Left colon (tissue), 2 donors: ENCODE results near the gene GNA12. TPM values are rescaled to one million over a fixed set of nuclear protein-coding genes. Genes with fewer than 3 reads are reported as not detected.
A peak's percentile ranks its signal among the peaks of the same experiment; 100 is the strongest.

Experiments used
- ATAC-seq: fragments of 200-7000 bp; cut with Tn5 transposase; one replicate; pipeline ENCODE4 v1.9.1; 2020; ENCODE audit warnings: mild to moderate bottlenecking, moderate library complexity
- DNase-seq, 2 donors: peaks; one replicate each; pipeline ENCODE4 v3.0.0-alpha.2; 2020
- intact Hi-C, 2 donors: fragments of 100-400 bp; cut with DNase I in 1 of 2; cut with micrococcal nuclease in 1 of 2; formaldehyde crosslinking; loops; one replicate each; pipeline versions ENCODE4 v1.11.2 to v1.14.0; 2022; cut with DNase I, micrococcal nuclease
- total RNA-seq, 2 donors: library from RNA; stranded (reverse); fragmentation: NEBNext Ultra II Directional; extraction: Animal tissue kit (Norgen Biotek cat#: 25700); gene quantifications; one replicate each; pipeline ENCODE4 v1.2.1, GENCODE V29; 2021
- donor health status: DM: no; HTN: no; CAD: no.
- donor health status: DM: yes; HTN: yes; CAD: no.

Gene GNA12
- total RNA-seq, 2 donors from 2014 or later: 21.4 to 32.9 TPM

- intact Hi-C loops: no loop called here
- ATAC-seq (peak; percentile 29), DNase-seq (no peak)
These were observed 69.8 kb downstream of the GNA12 start for GRCh38 chr7:2774280-2774679.

GRCh38 chr7:2773608-2774007 lies 70.5 kb downstream of the GNA12 start:
- DNase-seq: no peak
- ATAC-seq: no peak
- intact Hi-C loops: no loop called here

- intact Hi-C loops: no loop called here
- ATAC-seq (no peak), DNase-seq (no peak)
These were observed 72.8 kb downstream of the GNA12 start for GRCh38 chr7:2771274-2771731.

GRCh38 chr7:2764621-2765020 lies 79.5 kb downstream of the GNA12 start:
- intact Hi-C loops: no loop called here
- DNase-seq: no peak
- ATAC-seq: no peak

GRCh38 chr7:2763597-2763996 lies 80.5 kb downstream of the GNA12 start:
- ATAC-seq: no peak
- DNase-seq: no peak
- intact Hi-C loops: no loop called here

GRCh38 chr7:2761801-2762497 lies 82.2 kb downstream of the GNA12 start:
- ATAC-seq: no peak
- intact Hi-C loops: no loop called here
- no peak for DNase-seq

GRCh38 chr7:2761131-2761624 lies 82.9 kb downstream of the GNA12 start:
- no peak for ATAC-seq
- intact Hi-C loops: no loop called here
- peak in 1 of 2 donors; percentile 24 for DNase-seq

- ATAC-seq: peak; percentile 91
- intact Hi-C loops: no loop called here
- peak; percentile 87 to 94 for DNase-seq
These were observed 83.8 kb downstream of the GNA12 start for GRCh38 chr7:2760098-2760889.

- peak; percentile 22 for ATAC-seq
- DNase-seq: no peak
- intact Hi-C loops: no loop called here
These were observed 84.4 kb downstream of the GNA12 start for GRCh38 chr7:2759736-2760097.

- intact Hi-C loops: no loop called here
- DNase-seq: no peak
- ATAC-seq: no peak
These were observed 85.2 kb downstream of the GNA12 start for GRCh38 chr7:2758673-2759616.

GRCh38 chr7:2757904-2758672 lies 86.0 kb downstream of the GNA12 start:
- ATAC-seq (no peak), DNase-seq (peak in 1 of 2 donors; percentile 52)
- intact Hi-C loops: no loop called here

GRCh38 chr7:2757361-2757903 lies 86.7 kb downstream of the GNA12 start:
- intact Hi-C loops: no loop called here
- peak in 1 of 2 donors; percentile 68 for DNase-seq

GRCh38 chr7:2755531-2755930 lies 88.6 kb downstream of the GNA12 start:
- ATAC-seq: no peak
- no peak for DNase-seq
- intact Hi-C loops: no loop called here

More at GRCh38 chr7:2757361-2757903, 86.7 kb downstream of the GNA12 start:
- ATAC-seq: no peak

- intact Hi-C loops: no loop called here
- DNase-seq: no peak
- no peak for ATAC-seq
These were observed 89.2 kb downstream of the GNA12 start for GRCh38 chr7:2754912-2755311.

GRCh38 chr7:2754086-2754485 lies 90.0 kb downstream of the GNA12 start:
- no peak for DNase-seq
- intact Hi-C loops: no loop called here
- no peak for ATAC-seq

GRCh38 chr7:2753148-2753547 lies 91.0 kb downstream of the GNA12 start:
- no peak for DNase-seq
- no peak for ATAC-seq
- intact Hi-C loops: no loop called here

GRCh38 chr7:2751086-2751485 lies 93.0 kb downstream of the GNA12 start:
- ATAC-seq: no peak
- no peak for DNase-seq
- intact Hi-C loops: no loop called here

GRCh38 chr7:2750004-2750407 lies 94.1 kb downstream of the GNA12 start:
- intact Hi-C loops: no loop called here
- ATAC-seq (no peak), DNase-seq (no peak)
